Smooth muscle cell of the brain vasculature (primary cell): ENCODE measurements around the gene SDHA.
"Not testable (repeated sequence)": the region's sequence is repeated elsewhere in the genome, so short reads cannot be mapped to it uniquely, and the experiment has no call there.

Experiments
- DNase-seq: peaks from one replicate; pipeline ENCODE4 v3.0.0-alpha.2; 2012; ENCODE audit warnings: low read depth, low spot score

The SDHA gene

GRCh38 chr5:197031-197430 is 21.1 kb upstream of the SDHA start:
- not testable (repeated sequence) for DNase-seq

- no peak for DNase-seq
Measured at GRCh38 chr5:197892-198489, 20.1 kb upstream of the SDHA start.

GRCh38 chr5:198516-199196 is 19.5 kb upstream of the SDHA start:
- DNase-seq, result no peak

- DNase-seq, result no peak
Measured at GRCh38 chr5:199197-199949, 18.7 kb upstream of the SDHA start.

GRCh38 chr5:199950-200645 is 18.0 kb upstream of the SDHA start:
- DNase-seq, result no peak

- DNase-seq, result no peak
Measured at GRCh38 chr5:200985-201384, 17.1 kb upstream of the SDHA start.

GRCh38 chr5:201672-202071 is 16.4 kb upstream of the SDHA start:
- DNase-seq, result no peak

GRCh38 chr5:203246-203930 is 14.7 kb upstream of the SDHA start:
- no peak for DNase-seq

- DNase-seq, result no peak
Measured at GRCh38 chr5:204001-204400, 14.1 kb upstream of the SDHA start.

- DNase-seq, result no peak
Measured at GRCh38 chr5:204462-204861, 13.7 kb upstream of the SDHA start.

- no peak for DNase-seq
Measured at GRCh38 chr5:204966-205670, 13.0 kb upstream of the SDHA start.

GRCh38 chr5:206406-206805 is 11.7 kb upstream of the SDHA start:
- no peak for DNase-seq

- DNase-seq, result no peak
Measured at GRCh38 chr5:206927-207536, 11.1 kb upstream of the SDHA start.

GRCh38 chr5:207599-207998 is 10.5 kb upstream of the SDHA start:
- DNase-seq, result no peak

GRCh38 chr5:208449-209114 is 9.5 kb upstream of the SDHA start:
- no peak for DNase-seq

- DNase-seq, result no peak
Measured at GRCh38 chr5:213803-214395, 4.2 kb upstream of the SDHA start.

GRCh38 chr5:215256-215655 is 2.9 kb upstream of the SDHA start:
- DNase-seq, result not testable (repeated sequence)

GRCh38 chr5:216076-216475 is 2.0 kb upstream of the SDHA start:
- DNase-seq, result not testable (repeated sequence)

- no peak for DNase-seq
Measured at GRCh38 chr5:218457-219291, 554 bp downstream of the SDHA start.
